SK-N-MC (cell line): ENCODE measurements around the gene GON4L.
"Not testable (repeated sequence)": the region's sequence is repeated elsewhere in the genome, so short reads cannot be mapped to it uniquely, and the experiment has no call there.

ENCODE experiments used
- EZH2 ChIP-seq: fragments of 200-600 bp; sonication (generic); IDR thresholded peaks from one replicate; pipeline ENCODE4 v1.6.1; 2017; ENCODE audit warnings: antibody characterized with exemption
- FOXP2 ChIP-seq: optimal IDR thresholded peaks from 2 replicates; pipeline ENCODE3; 2011; ENCODE audit warnings: mild to moderate bottlenecking, moderate library complexity; ENCODE audit not compliant: insufficient read depth; ENCODE audit errors: extremely low read length, control extremely low read depth
- POLR2AphosphoS5 ChIP-seq: IDR thresholded peaks from 2 replicates; pipeline ENCODE4 v1.6.1; 2012; ENCODE audit warnings: mild to moderate bottlenecking, low read depth, low read length, borderline replicate concordance

DNA sequence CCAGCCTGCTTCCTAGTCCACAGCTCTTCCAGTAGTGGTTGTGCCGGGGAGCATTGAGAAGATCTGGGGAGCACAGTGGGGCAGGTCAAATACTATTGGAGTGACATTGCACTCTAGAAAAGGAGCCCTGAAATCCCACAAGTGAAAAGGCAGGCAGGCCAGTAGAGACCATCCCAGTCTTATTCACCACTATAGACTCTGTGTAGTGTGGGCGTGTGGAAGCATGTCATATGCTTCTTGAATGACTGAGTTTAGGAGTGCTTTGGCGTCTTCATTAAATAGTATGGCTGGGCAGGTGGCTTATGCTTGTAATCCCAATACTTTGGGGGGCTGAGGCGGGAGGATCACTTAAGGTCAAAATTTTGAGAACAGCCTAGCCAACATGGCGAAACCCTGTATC, 152.6 kb downstream of the GON4L start:
- not testable (repeated sequence) for TF ChIP-seq POLR2AphosphoS5, EZH2, FOXP2
